Right lobe of liver (tissue), 6 donors: ENCODE measurements around the gene VRK3. TPM values are rescaled to one million over a fixed set of nuclear protein-coding genes. Genes with fewer than 3 reads are reported as not detected.
A peak's percentile ranks its signal among the peaks of the same experiment; 100 is the strongest.
"Not testable (repeated sequence)": the region's sequence is repeated elsewhere in the genome, so short reads cannot be mapped to it uniquely, and the experiment has no call there.

Experiments
- ATAC-seq, 4 donors: fragments of 200-7000 bp; cut with Tn5 transposase; one replicate each; pipeline ENCODE4 v1.9.1; 2020; ENCODE audit warnings: mild to moderate bottlenecking in 4 of 4, moderate library complexity in 4 of 4
- DNase-seq, 3 donors: peaks; one replicate each; pipeline ENCODE4 v3.0.0-alpha.2; 2020
- H3K27ac ChIP-seq, 3 donors: fragments of 200-600 bp; one replicate each; pipeline ENCODE4 v1.8.0; 2022
- H3K27me3 ChIP-seq, 2 donors: fragments of 200-600 bp; one replicate each; pipeline ENCODE4 v1.8.0; 2022
- H3K36me3 ChIP-seq, 4 donors: fragments of 200-600 bp; sonication (generic) in 1 of 4; one replicate each; pipeline versions ENCODE4 v1.5.1 to v1.8.0; 2017 to 2022; ENCODE audit warnings: control low read depth in 1 of 4
- H3K4me1 ChIP-seq, 4 donors: fragments of 200-600 bp; sonication (generic) in 1 of 4; one replicate each; pipeline versions ENCODE4 v1.5.1 to v1.8.0; 2017 to 2022; ENCODE audit warnings: control low read depth in 1 of 4
- H3K4me3 ChIP-seq, 3 donors: fragments of 200-600 bp; one replicate each; pipeline ENCODE4 v1.8.0; 2022
- H3K9me3 ChIP-seq, 4 donors: fragments of 200-600 bp; sonication (generic) in 1 of 4; one replicate each; pipeline versions ENCODE4 v1.5.1 to v1.8.0; 2017 to 2022; ENCODE audit warnings: control low read depth in 1 of 4
- POLR2A ChIP-seq: fragments of 450-650 bp; IDR thresholded peaks from one replicate; pipeline ENCODE4 v1.6.1; 2017; ENCODE audit warnings: antibody characterized with exemption, mild to moderate bottlenecking
- WGBS: methylation state at CpG from one replicate; pipeline ENCODE4 v1.1.6; 2018; ENCODE audit warnings: low coverage, low lambda C conversion rate; ENCODE audit not compliant: insufficient coverage; ENCODE audit errors: missing lambda C conversion rate; 5-methylcytosine and 5-hydroxymethylcytosine counted together
- intact Hi-C, 2 donors: fragments of 100-400 bp; cut with DNase I; formaldehyde crosslinking; loops; one replicate each; pipeline versions ENCODE4 v1.11.2 to v1.14.1; 2022
- total RNA-seq, 6 experiments: library from RNA; depleted of rRNA in 2 of 6; stranded (reverse); fragments of >200 nt in 2 of 6; fragmentation: NEBNext Ultra II Directional in 3 of 6; extraction: Animal tissue kit (Norgen Biotek cat#: 25700) in 3 of 6; gene quantifications; one replicate each; pipeline versions ENCODE4 v1.1.0 to v1.2.4, GENCODE V29; 2016 to 2023
- TF ChIP-seq, protein P1 (sequence below), 4 donors: fragments of 200-600 bp in 3 of 4; fragments of 450-650 bp in 1 of 4; IDR thresholded peaks; one replicate each; pipeline versions ENCODE4 v1.5.1 to v1.8.0; 2016 to 2022; ENCODE audit warnings: antibody characterized with exemption in 4 of 4, mild to moderate bottlenecking in 2 of 4
- donor health status: DM: no; HTN: yes; CAD: no.
- donor health status: DM: no; HTN: no; CAD: no.
- donor health status: DM: no; HTN: no; CAD: no.
- donor health status: DM: no; HTN: yes; CAD: no.
- donor health status: DM: no; HTN: yes; CAD: no.

VRK3 gene
- total RNA-seq, 6 experiments from 2014 or later = 29.6 to 44.2 (median 33.0) TPM

DNA sequence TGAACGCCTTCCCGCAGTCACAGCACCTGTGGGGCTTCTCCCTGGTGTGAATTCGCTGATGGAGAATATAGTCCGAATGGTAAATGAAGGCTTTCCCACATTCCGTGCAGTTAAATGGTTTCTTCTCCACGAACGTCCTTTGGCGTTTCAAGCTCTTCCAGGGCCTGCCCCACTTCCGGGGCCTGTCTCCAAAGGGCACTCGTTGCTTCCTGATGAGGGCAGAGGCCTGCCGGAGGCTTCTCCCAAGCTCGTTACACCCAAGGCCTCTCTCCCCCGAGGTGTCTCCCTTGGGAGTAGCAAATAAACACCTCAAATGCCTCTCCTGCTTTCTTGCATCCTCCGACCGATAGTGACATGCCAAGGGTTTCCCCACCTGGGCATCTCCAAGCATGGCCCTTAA lies 34.9 kb upstream of the VRK3 start:
- peaks cover 0 to 21% (median 3%) of the 10 kb centered on the region in 4 donors for H3K9me3 ChIP-seq
- H3K27me3 ChIP-seq = no peaks in the 10 kb centered on the region
- no peaks in the 10 kb centered on the region for H3K4me1 ChIP-seq
- ATAC-seq (no peak), DNase-seq (no peak)
- TF ChIP-seq, protein P1, sequence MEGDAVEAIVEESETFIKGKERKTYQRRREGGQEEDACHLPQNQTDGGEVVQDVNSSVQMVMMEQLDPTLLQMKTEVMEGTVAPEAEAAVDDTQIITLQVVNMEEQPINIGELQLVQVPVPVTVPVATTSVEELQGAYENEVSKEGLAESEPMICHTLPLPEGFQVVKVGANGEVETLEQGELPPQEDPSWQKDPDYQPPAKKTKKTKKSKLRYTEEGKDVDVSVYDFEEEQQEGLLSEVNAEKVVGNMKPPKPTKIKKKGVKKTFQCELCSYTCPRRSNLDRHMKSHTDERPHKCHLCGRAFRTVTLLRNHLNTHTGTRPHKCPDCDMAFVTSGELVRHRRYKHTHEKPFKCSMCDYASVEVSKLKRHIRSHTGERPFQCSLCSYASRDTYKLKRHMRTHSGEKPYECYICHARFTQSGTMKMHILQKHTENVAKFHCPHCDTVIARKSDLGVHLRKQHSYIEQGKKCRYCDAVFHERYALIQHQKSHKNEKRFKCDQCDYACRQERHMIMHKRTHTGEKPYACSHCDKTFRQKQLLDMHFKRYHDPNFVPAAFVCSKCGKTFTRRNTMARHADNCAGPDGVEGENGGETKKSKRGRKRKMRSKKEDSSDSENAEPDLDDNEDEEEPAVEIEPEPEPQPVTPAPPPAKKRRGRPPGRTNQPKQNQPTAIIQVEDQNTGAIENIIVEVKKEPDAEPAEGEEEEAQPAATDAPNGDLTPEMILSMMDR (IDR thresholded peaks at IDR 0.05) = no peak
- no peak for TF ChIP-seq POLR2A
- no peak overlapping the region for H3K4me3 ChIP-seq
- H3K36me3 ChIP-seq = no peaks in the 10 kb centered on the region
- intact Hi-C loops = no loop called here
- no peak overlapping the region for H3K27ac ChIP-seq
- 64% methylated on average over 7 of the region's 15 CpGs for WGBS

DNA sequence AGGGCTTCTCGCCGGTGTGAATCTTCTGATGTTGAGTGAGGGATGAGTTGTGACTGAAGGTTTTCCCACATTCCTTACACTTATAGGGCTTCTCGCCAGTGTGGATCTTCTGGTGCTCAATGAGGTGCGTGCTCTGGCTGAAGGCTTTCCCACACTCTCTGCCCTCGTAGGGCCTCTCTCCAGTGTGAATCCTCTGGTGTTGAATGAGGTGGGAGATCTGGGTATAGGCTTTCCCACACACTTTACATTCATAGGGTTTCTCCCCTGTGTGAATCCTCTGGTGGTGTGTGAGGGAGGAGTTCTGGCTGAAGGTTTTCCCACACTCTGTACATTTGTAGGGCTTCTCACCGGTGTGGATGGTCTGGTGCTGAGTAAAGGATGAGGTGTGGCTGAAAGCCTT lies 33.9 kb upstream of the VRK3 start:
- no peak for TF ChIP-seq POLR2A
- TF ChIP-seq, protein P1 (IDR thresholded peaks at IDR 0.05) = no peak
- H3K9me3 ChIP-seq = peaks cover 0 to 21% (median 3%) of the 10 kb centered on the region in 4 donors
- ATAC-seq = no peak
- DNase-seq = no peak
- H3K36me3 ChIP-seq = no peaks in the 10 kb centered on the region
- H3K27ac ChIP-seq = no peak overlapping the region
- H3K4me1 ChIP-seq = no peaks in the 10 kb centered on the region
- intact Hi-C loops = no loop called here
- no peaks in the 10 kb centered on the region for H3K27me3 ChIP-seq
- WGBS = 76% methylated on average over 4 of the region's 6 CpGs
- no peak overlapping the region for H3K4me3 ChIP-seq

GRCh38 chr19:50058425-50058824 lies 33.3 kb upstream of the VRK3 start:
- no peaks in the 10 kb centered on the region for H3K36me3 ChIP-seq
- no peak overlapping the region for H3K4me3 ChIP-seq
- H3K4me1 ChIP-seq = no peaks in the 10 kb centered on the region
- 100% methylated on average over 1 of the region's 2 CpGs for WGBS
- H3K9me3 ChIP-seq = peaks cover 0 to 21% (median 3%) of the 10 kb centered on the region in 4 donors
- DNase-seq = no peak
- TF ChIP-seq POLR2A = no peak
- TF ChIP-seq, protein P1 (IDR thresholded peaks at IDR 0.05) = no peak
- no peaks in the 10 kb centered on the region for H3K27me3 ChIP-seq
- no peak for ATAC-seq
- no peak overlapping the region for H3K27ac ChIP-seq
- intact Hi-C loops = no loop called here

DNA sequence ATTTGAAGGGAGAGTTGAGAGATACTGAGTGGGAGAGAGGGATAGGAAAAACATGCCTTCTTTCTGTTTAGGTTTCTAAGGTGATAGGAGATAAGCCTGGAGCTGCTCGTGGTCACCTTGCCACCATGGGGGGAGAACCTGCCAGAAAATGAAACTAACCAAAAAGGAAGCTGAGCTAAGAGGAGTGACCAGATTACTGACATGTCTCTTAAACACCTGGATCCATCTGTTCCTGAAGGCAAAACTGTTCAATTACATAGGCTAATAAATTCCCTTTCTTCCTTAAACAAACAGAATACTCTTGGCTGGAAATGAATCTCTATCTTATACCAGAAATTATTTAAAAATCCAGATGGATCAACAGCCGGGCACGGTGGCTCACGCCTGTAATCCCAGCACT lies 27.9 kb upstream of the VRK3 start:
- WGBS = 77% methylated on average over 4 of the region's 4 CpGs
- no peak overlapping the region for H3K4me3 ChIP-seq
- H3K27me3 ChIP-seq = no peaks in the 10 kb centered on the region
- no peak overlapping the region for H3K27ac ChIP-seq
- H3K9me3 ChIP-seq = peaks cover 0 to 1% (median under 1%) of the 10 kb centered on the region in 4 donors
- H3K36me3 ChIP-seq = no peaks in the 10 kb centered on the region
- intact Hi-C loops = no loop called here
- DNase-seq (no peak), ATAC-seq (no peak)
- H3K4me1 ChIP-seq = no peaks in the 10 kb centered on the region
- TF ChIP-seq, protein P1 (IDR thresholded peaks at IDR 0.05) = no peak
- TF ChIP-seq POLR2A = no peak

DNA sequence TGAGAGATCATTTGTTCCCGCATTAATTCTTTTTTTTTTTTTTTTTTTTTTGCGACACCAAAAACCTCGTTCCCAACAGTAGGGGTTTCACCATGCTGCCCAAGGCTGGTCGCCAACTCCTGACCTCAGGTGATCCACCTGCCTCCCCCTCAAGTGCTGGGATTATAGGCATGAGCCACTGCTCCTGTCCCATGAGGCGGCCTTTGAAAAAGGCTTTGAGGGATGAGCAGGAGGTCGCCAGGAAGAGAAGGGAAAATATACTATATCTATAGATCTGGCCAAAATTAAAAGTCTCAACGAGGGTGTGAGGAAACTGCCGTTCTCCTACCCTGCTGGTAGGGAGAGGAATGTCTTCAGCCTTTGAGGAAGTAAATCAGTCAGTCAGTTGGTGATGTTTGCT lies 26.8 kb upstream of the VRK3 start:
- no peaks in the 10 kb centered on the region for H3K4me1 ChIP-seq
- no peaks in the 10 kb centered on the region for H3K36me3 ChIP-seq
- intact Hi-C loops = no loop called here
- 65% methylated on average over 8 of the region's 8 CpGs for WGBS
- H3K27me3 ChIP-seq = no peaks in the 10 kb centered on the region
- no peak overlapping the region for H3K4me3 ChIP-seq
- peaks cover 0 to 4% (median under 1%) of the 10 kb centered on the region in 4 donors for H3K9me3 ChIP-seq
- no peak overlapping the region for H3K27ac ChIP-seq
- no peak for TF ChIP-seq POLR2A
- TF ChIP-seq, protein P1 (IDR thresholded peaks at IDR 0.05) = no peak
- DNase-seq (no peak), ATAC-seq (no peak)

GRCh38 chr19:50051228-50051895 lies 26.2 kb upstream of the VRK3 start:
- DNase-seq, H3K4me1 ChIP-seq, H3K27me3 ChIP-seq, ATAC-seq, H3K27ac ChIP-seq, H3K9me3 ChIP-seq, intact Hi-C loops, H3K36me3 ChIP-seq: not testable (repeated sequence)
- WGBS = 45% methylated on average over 16 of the region's 16 CpGs
- H3K4me3 ChIP-seq = peak overlapping the region in 1 of 3 donors; percentile 44
